ENCODE results near the gene TMTC1. TPM values are rescaled to one million over a fixed set of nuclear protein-coding genes. Genes with fewer than 3 reads are reported as not detected.

Gene TMTC1
- total RNA-seq (2021) = 4.4 and 6.1 TPM in 2 replicates
- percentile 51 among the genes with signal in this experiment for Bru-seq, nascent RNA
- percentile 42 among the genes with signal in this experiment for BruChase-seq, experiment 1, labeled RNA remaining after a 2-hour chase
- percentile 44 among the genes with signal in this experiment for BruChase-seq, experiment 2, labeled RNA remaining after a 6-hour chase
- long read RNA-seq, full-length matches to known transcripts = 3 of 8 reads
- long read RNA-seq, partial matches to known transcripts = 0 of 8 reads
- long read RNA-seq, other reads (novel, unspliced or antisense) = 5 of 8 reads

DNA sequence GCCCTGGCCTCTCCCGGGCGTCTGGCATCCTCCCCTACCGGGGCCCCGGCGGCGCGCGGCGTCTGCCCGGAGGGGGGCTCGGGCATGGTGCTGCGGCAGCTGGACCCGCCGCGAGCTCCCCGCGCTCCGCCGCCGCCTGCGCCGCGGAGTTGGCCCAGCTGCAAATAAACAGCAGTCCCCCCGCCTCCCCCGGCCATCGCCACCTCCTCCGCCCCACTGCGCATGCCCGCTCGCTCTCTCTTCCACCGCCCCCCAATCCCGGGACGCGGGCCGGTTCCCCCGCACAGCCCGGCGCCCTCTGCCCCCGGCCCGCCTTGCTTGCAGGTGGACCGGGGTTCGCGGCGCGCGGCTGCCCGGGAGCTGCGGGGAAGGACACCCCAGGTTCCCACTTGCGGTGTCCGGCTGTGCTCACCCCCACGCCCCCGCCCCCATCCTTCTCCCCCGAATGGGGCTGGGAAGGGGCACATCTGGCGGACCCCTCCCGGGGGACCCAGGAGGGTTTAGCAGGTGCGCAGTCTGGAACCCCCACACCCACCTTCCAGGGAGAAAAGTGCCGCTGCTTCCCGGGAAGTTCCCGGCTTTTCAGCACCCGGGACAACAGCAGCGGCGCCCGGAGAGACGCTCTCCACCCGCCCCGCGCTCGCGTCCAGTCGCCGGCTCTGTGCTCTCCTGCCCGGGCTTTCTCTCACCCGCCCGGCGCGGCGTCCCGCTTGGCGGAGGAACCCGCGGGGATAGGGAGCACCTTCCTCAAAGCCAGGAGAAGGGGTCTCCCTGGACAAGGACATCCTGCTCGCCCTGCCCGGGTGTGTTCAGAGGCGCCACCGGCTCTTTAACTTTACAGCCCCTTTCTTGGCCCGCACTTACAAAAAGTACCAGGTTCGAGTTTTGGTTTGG, at the start of gene TMTC1:
TMTC1 (minus strand) TSS at position 170 of the 894 bp plus-strand sequence. CDS start 191 bp downstream, outside the sequence.
- Histone ChIP-seq H3K27me3 (replicated peaks; ENCODE audit: insufficient read depth, low read depth, low read length, poor library complexity) (peaks cover 67% of the 10 kb centered on the region), H3K27ac (ENCODE audit: low read depth, low read length, poor library complexity, severe bottlenecking) (no peak within 1 kb of the TSS), H3K9me3 (ENCODE audit: low read depth, low read length, poor library complexity, severe bottlenecking) (peaks cover 5% of the 10 kb centered on the region), H3K4me3 (ENCODE audit: low read depth, low read length, poor library complexity, severe bottlenecking) (peak within 1 kb of the TSS; percentile 47), H3K4me1 (ENCODE audit: insufficient read depth, low read length, poor library complexity, severe bottlenecking) (peaks cover 14% of the 10 kb centered on the region), H3K36me3 (ENCODE audit: insufficient read depth, low read length, poor library complexity, severe bottlenecking) (no peaks in the 10 kb centered on the region)
- peak; percentile 82 for TF ChIP-seq EZH2 (IDR thresholded peaks at IDR 0.05; ENCODE audit: borderline replicate concordance, low read depth, low read length, poor library complexity, severe bottlenecking)
- TF ChIP-seq, protein P1, sequence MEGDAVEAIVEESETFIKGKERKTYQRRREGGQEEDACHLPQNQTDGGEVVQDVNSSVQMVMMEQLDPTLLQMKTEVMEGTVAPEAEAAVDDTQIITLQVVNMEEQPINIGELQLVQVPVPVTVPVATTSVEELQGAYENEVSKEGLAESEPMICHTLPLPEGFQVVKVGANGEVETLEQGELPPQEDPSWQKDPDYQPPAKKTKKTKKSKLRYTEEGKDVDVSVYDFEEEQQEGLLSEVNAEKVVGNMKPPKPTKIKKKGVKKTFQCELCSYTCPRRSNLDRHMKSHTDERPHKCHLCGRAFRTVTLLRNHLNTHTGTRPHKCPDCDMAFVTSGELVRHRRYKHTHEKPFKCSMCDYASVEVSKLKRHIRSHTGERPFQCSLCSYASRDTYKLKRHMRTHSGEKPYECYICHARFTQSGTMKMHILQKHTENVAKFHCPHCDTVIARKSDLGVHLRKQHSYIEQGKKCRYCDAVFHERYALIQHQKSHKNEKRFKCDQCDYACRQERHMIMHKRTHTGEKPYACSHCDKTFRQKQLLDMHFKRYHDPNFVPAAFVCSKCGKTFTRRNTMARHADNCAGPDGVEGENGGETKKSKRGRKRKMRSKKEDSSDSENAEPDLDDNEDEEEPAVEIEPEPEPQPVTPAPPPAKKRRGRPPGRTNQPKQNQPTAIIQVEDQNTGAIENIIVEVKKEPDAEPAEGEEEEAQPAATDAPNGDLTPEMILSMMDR (conservative IDR thresholded peaks at IDR 0.05; ENCODE audit: low read depth, low read length) = no peak
- CTCF ChIA-PET = no interaction called here
- POLR2A ChIA-PET (ENCODE audit: low non-redundant PET) = no interaction called here
- DNase-seq (ENCODE audit: low spot score) = peak; percentile 54
- BruUV-seq (replicated peaks) = no TSS peak
- intact Hi-C loops (cut with micrococcal nuclease; ENCODE audit: unreplicated experiment) = loop anchor here (10.0 kb wide), 1 partner anchor 501 kb away; no protein-coding TSS in a partner anchor

DNA sequence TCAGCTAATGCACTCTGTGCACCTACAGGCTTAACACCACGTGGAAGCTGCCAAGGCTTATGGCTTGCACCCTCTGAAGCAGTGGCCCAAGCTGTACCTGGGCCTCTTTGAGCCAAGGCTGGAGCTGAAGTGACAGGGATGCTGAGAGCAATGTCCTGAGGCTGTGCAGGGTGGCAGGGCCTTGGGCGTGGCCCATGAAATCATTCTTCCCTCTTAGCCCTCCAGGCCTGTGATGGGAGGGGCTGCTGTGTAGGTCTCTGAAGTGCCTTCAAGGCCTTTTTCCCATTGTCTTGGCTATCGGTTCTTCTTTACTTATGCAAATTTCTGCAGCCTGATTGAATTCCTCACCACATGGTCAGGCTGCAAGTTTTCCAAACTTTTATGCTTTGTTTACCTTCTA, 47.4 kb upstream of the TMTC1 start:
- Histone ChIP-seq H3K27ac (ENCODE audit: low read depth, low read length, poor library complexity, severe bottlenecking) (no peak overlapping the region), H3K4me1 (ENCODE audit: insufficient read depth, low read length, poor library complexity, severe bottlenecking) (no peaks in the 10 kb centered on the region), H3K27me3 (replicated peaks; ENCODE audit: insufficient read depth, low read depth, low read length, poor library complexity) (no peaks in the 10 kb centered on the region), H3K4me3 (ENCODE audit: low read depth, low read length, poor library complexity, severe bottlenecking) (no peak overlapping the region), H3K9me3 (ENCODE audit: low read depth, low read length, poor library complexity, severe bottlenecking) (peaks cover 5% of the 10 kb centered on the region), H3K36me3 (ENCODE audit: insufficient read depth, low read length, poor library complexity, severe bottlenecking) (no peaks in the 10 kb centered on the region)
- ChIA-PET POLR2A (ENCODE audit: low non-redundant PET) (no interaction called here), CTCF (no interaction called here)
- BruUV-seq (replicated peaks) = no TSS peak
- intact Hi-C loops (cut with micrococcal nuclease; ENCODE audit: unreplicated experiment) = no loop called here
- no peak for DNase-seq (ENCODE audit: low spot score)
- TF ChIP-seq EZH2 (IDR thresholded peaks at IDR 0.05; ENCODE audit: borderline replicate concordance, low read depth, low read length, poor library complexity, severe bottlenecking) = no peak
- TF ChIP-seq, protein P1 (conservative IDR thresholded peaks at IDR 0.05; ENCODE audit: low read depth, low read length) = no peak

DNA sequence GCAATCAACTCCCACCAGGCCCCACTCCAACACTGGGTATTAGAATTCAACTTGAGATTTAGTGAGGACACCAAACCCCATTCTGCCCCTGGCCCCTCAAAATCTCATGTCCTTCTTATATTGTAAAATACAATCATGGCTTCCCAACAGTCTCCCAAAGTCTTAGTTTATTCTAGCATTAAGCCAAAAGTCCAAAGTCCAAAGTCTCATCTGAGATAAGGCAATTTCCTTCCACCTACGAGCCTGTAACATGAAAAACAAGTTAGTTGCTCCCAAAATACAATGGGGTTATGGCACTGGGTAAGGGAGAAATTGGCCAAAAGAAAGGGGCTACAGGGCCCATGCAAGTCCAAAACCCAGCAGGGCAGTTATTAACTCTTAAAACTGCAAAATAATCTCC, 46.6 kb upstream of the TMTC1 start:
- BruUV-seq (replicated peaks) = no TSS peak
- intact Hi-C loops (cut with micrococcal nuclease; ENCODE audit: unreplicated experiment) = no loop called here

More for the DNA sequence above, 46.6 kb upstream of the TMTC1 start:
- POLR2A ChIA-PET (ENCODE audit: low non-redundant PET) = no interaction called here
- no peak overlapping the region for H3K4me3 ChIP-seq (ENCODE audit: low read depth, low read length, poor library complexity, severe bottlenecking)
- DNase-seq (ENCODE audit: low spot score) = no peak
- H3K9me3 ChIP-seq (ENCODE audit: low read depth, low read length, poor library complexity, severe bottlenecking) = peaks cover 5% of the 10 kb centered on the region
- CTCF ChIA-PET = interaction anchor here (0.6 kb wide), 1 partner anchor 1007 kb away, joined by 3 read pairs; no protein-coding TSS in a partner anchor
- no peak overlapping the region for H3K27ac ChIP-seq (ENCODE audit: low read depth, low read length, poor library complexity, severe bottlenecking)
- no peak for TF ChIP-seq EZH2 (IDR thresholded peaks at IDR 0.05; ENCODE audit: borderline replicate concordance, low read depth, low read length, poor library complexity, severe bottlenecking)
- TF ChIP-seq, protein P1 (conservative IDR thresholded peaks at IDR 0.05; ENCODE audit: low read depth, low read length) = no peak
- H3K4me1 ChIP-seq (ENCODE audit: insufficient read depth, low read length, poor library complexity, severe bottlenecking) = no peaks in the 10 kb centered on the region
- H3K36me3 ChIP-seq (ENCODE audit: insufficient read depth, low read length, poor library complexity, severe bottlenecking) = no peaks in the 10 kb centered on the region
- no peaks in the 10 kb centered on the region for H3K27me3 ChIP-seq (replicated peaks; ENCODE audit: insufficient read depth, low read depth, low read length, poor library complexity)
